GM19035 (cell line): Measurements from ENCODE around the gene RDX.

Experiments used
- ATAC-seq: cut with Tn5 transposase; IDR thresholded peaks from one replicate; pipeline ENCODE4 v1.9.1; 2021; ENCODE audit not compliant: unreplicated experiment

The RDX gene

GRCh38 chr11:110174645-110175310, 121.6 kb downstream of the RDX start:
- no peak for ATAC-seq

GRCh38 chr11:110173811-110174644, 122.4 kb downstream of the RDX start:
- ATAC-seq = peak; percentile 58

- ATAC-seq = no peak
Observed at GRCh38 chr11:110172468-110173065, 123.8 kb downstream of the RDX start.

- ATAC-seq = no peak
Observed at GRCh38 chr11:110169738-110170137, 126.7 kb downstream of the RDX start.

- no peak for ATAC-seq
Observed at GRCh38 chr11:110168033-110168803, 128.2 kb downstream of the RDX start.

GRCh38 chr11:110165039-110165925, 131.1 kb downstream of the RDX start:
- no peak for ATAC-seq

- no peak for ATAC-seq
Observed at GRCh38 chr11:110162216-110162615, 134.2 kb downstream of the RDX start.

GRCh38 chr11:110161061-110161460, 135.4 kb downstream of the RDX start:
- ATAC-seq = no peak

- ATAC-seq = no peak
Observed at GRCh38 chr11:110160437-110160836, 136.0 kb downstream of the RDX start.

- no peak for ATAC-seq
Observed at GRCh38 chr11:110160016-110160415, 136.4 kb downstream of the RDX start.

GRCh38 chr11:110159476-110159875, 136.9 kb downstream of the RDX start:
- ATAC-seq = no peak

GRCh38 chr11:110158317-110159200, 137.9 kb downstream of the RDX start:
- no peak for ATAC-seq

- ATAC-seq = no peak
Observed at GRCh38 chr11:110156503-110156902, 139.9 kb downstream of the RDX start.

- no peak for ATAC-seq
Observed at GRCh38 chr11:110153474-110153873, 142.9 kb downstream of the RDX start.

- no peak for ATAC-seq
Observed at GRCh38 chr11:110152199-110152598, 144.2 kb downstream of the RDX start.

- peak; percentile 39 for ATAC-seq
Observed at GRCh38 chr11:110148775-110149744, 147.4 kb downstream of the RDX start.

GRCh38 chr11:110147962-110148709, 148.3 kb downstream of the RDX start:
- ATAC-seq = no peak
